GM12878 (cell line): ENCODE results near the gene OGFOD3. TPM values are rescaled to one million over a fixed set of nuclear protein-coding genes. Genes with fewer than 3 reads are reported as not detected.

Experiments used
- BCL11A ChIP-seq: IDR thresholded peaks from 2 replicates; pipeline ENCODE4 v1.6.1; 2011; ENCODE audit warnings: low read depth, low read length
- BHLHE40 ChIP-seq, 2 experiments: fragments of 450-650 bp in 1 of 2; IDR thresholded peaks; 2 replicates each; pipeline ENCODE4 v1.6.1; 2011 to 2017; ENCODE audit warnings: low read depth in 2 of 2, borderline replicate concordance in 1 of 2, improper control_type of control experiment in 1 of 2, low read length in 1 of 2, mild to moderate bottlenecking in 1 of 2
- CBX5 ChIP-seq: sonication (generic); IDR thresholded peaks from 2 replicates; pipeline ENCODE4 v1.6.1; 2016; ENCODE audit warnings: low read depth, moderate library complexity, mild to moderate bottlenecking, inconsistent platforms
- CEBPB ChIP-seq, 2 experiments: fragments of 150-350 bp in 1 of 2; IDR thresholded peaks; 2 replicates each; pipeline ENCODE4 v1.6.1; 2012 to 2014; ENCODE audit warnings: low read depth in 2 of 2, low read length in 2 of 2, borderline replicate concordance in 1 of 2, inconsistent platforms in 1 of 2
- CREM ChIP-seq: IDR thresholded peaks from 2 replicates; pipeline ENCODE4 v1.6.1; 2014; ENCODE audit warnings: antibody characterized with exemption, low read depth
- E4F1 ChIP-seq: fragments of 450-650 bp; IDR thresholded peaks from 2 replicates; pipeline ENCODE4 v1.6.1; 2018; ENCODE audit warnings: borderline replicate concordance, mild to moderate bottlenecking; ENCODE audit not compliant: partially characterized antibody
- EGR1 ChIP-seq, 2 experiments: IDR thresholded peaks; 1 replicate in 1 of 2; 2 replicates in 1 of 2; pipeline ENCODE4 v1.6.1; 2011 to 2012; ENCODE audit warnings: low read depth in 2 of 2, low read length in 2 of 2, borderline replicate concordance in 1 of 2, mild to moderate bottlenecking in 1 of 2, moderate library complexity in 1 of 2
- ETV6 ChIP-seq, 2 experiments: fragments of 450-650 bp in 1 of 2; IDR thresholded peaks in 1 of 2; conservative IDR thresholded peaks in 1 of 2; 2 replicates each; pipeline ENCODE4 v1.6.1; 2014; ENCODE audit warnings: antibody characterized with exemption in 1 of 2, borderline replicate concordance in 1 of 2, low read depth in 1 of 2, mild to moderate bottlenecking in 1 of 2, moderate library complexity in 1 of 2
- IKZF1 ChIP-seq: fragments of 450-650 bp; conservative IDR thresholded peaks from 2 replicates; pipeline ENCODE4 v1.6.1; 2017; ENCODE audit warnings: antibody characterized with exemption, mild to moderate bottlenecking
- IKZF2 ChIP-seq, 2 experiments: fragments of 450-650 bp; IDR thresholded peaks; 2 replicates each; pipeline ENCODE4 v1.6.1; 2017; ENCODE audit warnings: mild to moderate bottlenecking in 2 of 2, moderate library complexity in 2 of 2
- NR2F1 ChIP-seq: fragments of 450-650 bp; conservative IDR thresholded peaks from 2 replicates; pipeline ENCODE4 v1.6.1; 2017; ENCODE audit warnings: mild to moderate bottlenecking
- PRDM15 ChIP-seq: fragments of 450-650 bp; formaldehyde crosslinking; IDR thresholded peaks from 2 replicates; pipeline ENCODE4 v1.4.0; 2020; ENCODE audit warnings: mild to moderate bottlenecking, moderate library complexity
- RAD51 ChIP-seq: fragments of 450-650 bp; IDR thresholded peaks from 2 replicates; pipeline ENCODE4 v1.6.1; 2016; ENCODE audit warnings: moderate library complexity, mild to moderate bottlenecking, inconsistent platforms
- SMARCA5 ChIP-seq: fragments of 450-650 bp; IDR thresholded peaks from 2 replicates; pipeline ENCODE4 v1.6.1; 2017; ENCODE audit warnings: mild to moderate bottlenecking
- TCF7 ChIP-seq: IDR thresholded peaks from 2 replicates; pipeline ENCODE4 v1.6.1; 2014; ENCODE audit warnings: antibody characterized with exemption, borderline replicate concordance
- YBX1 ChIP-seq: fragments of 450-650 bp; IDR thresholded peaks from 2 replicates; pipeline ENCODE4 v1.6.1; 2016; ENCODE audit warnings: antibody characterized with exemption
- ZNF384 ChIP-seq: IDR thresholded peaks from 2 replicates; pipeline ENCODE4 v1.6.1; 2012; ENCODE audit warnings: low read depth, mild to moderate bottlenecking, low read length, improper control_type of control experiment, borderline replicate concordance
- polyA plus RNA-seq, 11 experiments: library from polyadenylated mRNA; depleted of rRNA in 4 of 11; unstranded in 6 of 11; stranded (reverse) in 5 of 11; fragments of >200 nt; fragmentation: Nextera tagmentation in 4 of 11; fragmentation: Illumina TruSeq in 1 of 11; extraction: Ambion mirVana in 4 of 11; extraction: Trizol in 1 of 11; gene quantifications; 1 replicate in 1 of 11; 2 replicates in 10 of 11; pipeline versions ENCODE4 v1.2.1 to v1.2.3, GENCODE V29; 2011 to 2016; ENCODE audit warnings: inconsistent platforms in 2 of 11, missing spikeins in 2 of 11, low read depth in 1 of 11
- total RNA-seq, 4 experiments: library from RNA; depleted of rRNA in 3 of 4; stranded (reverse); fragments of >200 nt in 3 of 4; fragmentation: Illumina TruSeq in 1 of 4; extraction: Trizol in 1 of 4; gene quantifications; 2 replicates each; pipeline versions ENCODE4 v1.2.1 to v1.2.3, GENCODE V29; 2013 to 2021
- TF ChIP-seq, protein P1 (sequence below): IDR thresholded peaks from 2 replicates; pipeline ENCODE4 v1.6.1; 2012; ENCODE audit warnings: low read depth, low read length, improper control_type of control experiment

OGFOD3 gene
- total and polyA plus RNA-seq, 10 of the 15 experiments (the other 5 are each of a cell fraction or from before 2014, with no cell fraction given) = 0.48 to 28.4 (median 18.3) TPM

DNA sequence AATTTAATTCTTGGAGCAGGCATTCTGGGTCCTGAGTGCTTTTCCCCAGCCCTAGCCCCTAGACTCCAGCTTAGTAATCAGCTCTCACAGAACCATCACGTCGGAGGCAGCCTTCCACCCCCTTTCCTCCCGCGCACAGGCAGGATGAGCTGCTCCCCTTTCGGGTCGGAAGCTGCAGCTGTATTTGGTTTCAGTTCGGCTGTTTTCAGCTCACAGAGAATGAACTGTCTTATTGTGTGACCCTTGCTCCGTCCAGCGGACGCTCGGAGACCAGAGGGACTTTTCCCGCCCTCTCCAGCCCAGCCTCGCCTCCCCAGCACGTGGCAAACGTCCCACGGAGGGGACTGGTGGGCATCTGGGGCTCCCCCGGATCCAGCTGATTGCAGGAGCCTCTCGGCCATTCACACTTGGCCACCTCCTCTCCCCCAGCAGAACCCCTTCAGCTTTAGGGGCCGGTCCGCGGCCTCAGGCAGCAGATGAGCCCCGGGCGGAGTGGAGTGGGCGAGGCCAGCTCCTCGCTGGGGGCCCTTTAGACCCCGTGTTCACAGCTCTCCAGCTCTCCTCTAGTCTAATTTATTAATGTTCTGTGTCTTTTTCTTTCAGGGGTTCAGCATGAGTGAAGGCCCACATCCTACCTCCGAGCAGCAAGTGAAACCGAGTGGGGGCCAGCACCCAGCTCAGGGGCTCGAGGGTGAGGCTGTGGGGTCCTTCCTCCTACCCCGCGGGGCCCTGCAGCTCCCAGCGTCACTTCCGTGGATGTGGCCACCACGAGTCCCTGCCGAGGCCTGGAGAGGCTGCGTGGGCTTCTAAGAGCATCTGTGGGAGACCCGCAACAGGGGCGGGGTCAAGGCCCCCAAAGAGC is 47.7 kb downstream of the OGFOD3 start (continued):
- TF ChIP-seq PRDM15 (CRISPR knock-in tag) (no peak), ZNF384 (no peak), NR2F1 (0 out of 2 replicates have a peak, but pooled peaks have one; percentile 43), IKZF2 (IDR thresholded peaks at IDR 0.05) (peak in 1 of 2 experiments; percentile 16; a peak in 1 of 4 replicates), CBX5 (no peak), CREM (no peak), CEBPB (IDR thresholded peaks at IDR 0.05; ENCODE audit: borderline replicate concordance in 1 of 2, low read depth in 2 of 2, low read length in 2 of 2) (no peak), RAD51 (no peak), IKZF1 (peak; percentile 44; the same call in 1 of the 2 replicates), TCF7 (no peak), BHLHE40 (IDR thresholded peaks at IDR 0.05; ENCODE audit: borderline replicate concordance in 1 of 2, low read depth in 2 of 2, low read length in 1 of 2) (0 out of 4 replicates have a peak, but pooled peaks of 1 of the 2 experiments have one; percentile 47), ETV6 (conservative IDR thresholded peaks at IDR 0.05 in 1 of 2, IDR thresholded peaks at IDR 0.05 in 1 of 2; ENCODE audit: borderline replicate concordance in 1 of 2, low read depth in 1 of 2) (no peak), SMARCA5 (no peak), BCL11A (no peak), E4F1 (no peak), YBX1 (no peak), EGR1 (IDR thresholded peaks at IDR 0.05; ENCODE audit: borderline replicate concordance in 1 of 2, low read depth in 2 of 2, low read length in 2 of 2) (peak in 1 of 2 experiments; percentile 27; a peak in 1 of 3 replicates)
- TF ChIP-seq, protein P1, sequence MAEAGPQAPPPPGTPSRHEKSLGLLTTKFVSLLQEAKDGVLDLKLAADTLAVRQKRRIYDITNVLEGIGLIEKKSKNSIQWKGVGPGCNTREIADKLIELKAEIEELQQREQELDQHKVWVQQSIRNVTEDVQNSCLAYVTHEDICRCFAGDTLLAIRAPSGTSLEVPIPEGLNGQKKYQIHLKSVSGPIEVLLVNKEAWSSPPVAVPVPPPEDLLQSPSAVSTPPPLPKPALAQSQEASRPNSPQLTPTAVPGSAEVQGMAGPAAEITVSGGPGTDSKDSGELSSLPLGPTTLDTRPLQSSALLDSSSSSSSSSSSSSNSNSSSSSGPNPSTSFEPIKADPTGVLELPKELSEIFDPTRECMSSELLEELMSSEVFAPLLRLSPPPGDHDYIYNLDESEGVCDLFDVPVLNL = no peak
- TF ChIP-seq, all 136 proteins: peak for 6
